ENCODE results near the gene RTTN. TPM values are rescaled to one million over a fixed set of nuclear protein-coding genes. Genes with fewer than 3 reads are reported as not detected.

Gene RTTN
- total and polyA plus RNA-seq, 2 of the 13 experiments (the other 11 are each of a cell fraction or from before 2014, with no cell fraction given), result 5.4 to 18.7 TPM

GRCh38 chr18:70058916-70059315, 146.6 kb downstream of the RTTN start (continued):
- no peak for TF ChIP-seq SRSF4 (IDR thresholded peaks at IDR 0.05; ENCODE audit: low read depth, low read length, poor library complexity, severe bottlenecking)
- TF ChIP-seq NFATC3 (CRISPR knock-in tag; IDR thresholded peaks at IDR 0.05), result no peak
- TF ChIP-seq ZFY (CRISPR knock-in tag; IDR thresholded peaks at IDR 0.05), result no peak
- TF ChIP-seq PHF5A (CRISPR knock-in tag; IDR thresholded peaks at IDR 0.05; ENCODE audit: low read depth, unreplicated experiment), result no peak
- TF ChIP-seq ZFYVE20 (CRISPR knock-in tag; IDR thresholded peaks at IDR 0.05; ENCODE audit: borderline replicate concordance, low read depth), result no peak

- no peaks in the 10 kb centered on the region for H4K20me1 ChIP-seq (ENCODE audit: insufficient read depth, low read length)
- H3K27me3 ChIP-seq (ENCODE audit: control insufficient read depth in 1 of 2, insufficient read depth in 2 of 2, low read length in 2 of 2), result no peaks in the 10 kb centered on the region
- ChIA-PET POLR2A (no interaction called here), CTCF (ENCODE audit: low intra/inter-chr PET ratio, low total read pairs) (no interaction called here)
- no peaks in the 10 kb centered on the region for H3K79me2 ChIP-seq (ENCODE audit: insufficient read depth, low read length)
- H2AFZ ChIP-seq (ENCODE audit: low read length), result no peak overlapping the region
- H3K27ac ChIP-seq (ENCODE audit: extremely low read length, insufficient read depth, low read length), result no peak overlapping the region
- DNase-seq (ENCODE audit: low spot score) (no peak), ATAC-seq (no peak), FAIRE-seq (no peak)
- no peaks in the 10 kb centered on the region for H3K9me3 ChIP-seq (ENCODE audit: low read length)
- BruUV-seq (replicated peaks), result no TSS peak
- peaks cover 2 to 3% of the 10 kb centered on the region in 2 experiments; a peak in 1 of 5 replicates for H3K36me3 ChIP-seq (replicated peaks in 1 of 2; ENCODE audit: control insufficient read depth in 1 of 2, insufficient read depth in 2 of 2, low read length in 2 of 2)
- no peak overlapping the region for H3K9ac ChIP-seq (ENCODE audit: insufficient read depth, low read depth, low read length)
- in situ Hi-C loops (cut with HindIII; ENCODE audit: extremely low pct_ligation_motif_present, low pct_unique_long_range_greater_than_20kb), result no loop called here
- no peaks in the 10 kb centered on the region for H3K4me1 ChIP-seq (ENCODE audit: insufficient read depth, low read length)
- H3K4me3 ChIP-seq (replicated peaks in 1 of 3; ENCODE audit: insufficient read depth in 1 of 3, low read depth in 2 of 3, low read length in 3 of 3), result no peak overlapping the region
- no peak overlapping the region for H3K4me2 ChIP-seq (ENCODE audit: low read depth, low read length)
- TF ChIP-seq ZNF569 (CRISPR knock-in tag; IDR thresholded peaks at IDR 0.05; ENCODE audit: borderline replicate concordance) (no peak), ZMYM4 (CRISPR knock-in tag; IDR thresholded peaks at IDR 0.05) (no peak), REXO4 (CRISPR knock-in tag; IDR thresholded peaks at IDR 0.05; ENCODE audit: borderline replicate concordance) (no peak), ARNT (IDR thresholded peaks at IDR 0.05) (no peak), BCLAF1 (IDR thresholded peaks at IDR 0.05) (no peak), ZFX (CRISPR knock-in tag; IDR thresholded peaks at IDR 0.05; ENCODE audit: low read depth) (no peak), HOMEZ (CRISPR knock-in tag; IDR thresholded peaks at IDR 0.05; ENCODE audit: low read depth) (no peak), MED13 (CRISPR knock-in tag; IDR thresholded peaks at IDR 0.05) (no peak), ZNF260 (CRISPR knock-in tag; IDR thresholded peaks at IDR 0.05; ENCODE audit: borderline replicate concordance, low read depth) (no peak)
- 96% methylated on average over 4 of the region's 4 CpGs for WGBS (ENCODE audit: low lambda C conversion rate)
- intact Hi-C loops (cut with micrococcal nuclease; ENCODE audit: unreplicated experiment), result no loop called here
Measured at GRCh38 chr18:70047931-70048603, 157.4 kb downstream of the RTTN start.
